Glutamatergic neuron (in vitro differentiated cells): Measurements from ENCODE around the gene LMAN1L. TPM values are rescaled to one million over a fixed set of nuclear protein-coding genes. Genes with fewer than 3 reads are reported as not detected.

ENCODE experiments used
- DNase-seq: peaks from one replicate; pipeline ENCODE4 v3.0.0; 2022
- H3K27ac Mint-ChIP-seq: one replicate; pipeline ENCODE4 v1.8.0; 2020; ENCODE audit warnings: mild to moderate bottlenecking, mixed read lengths, inconsistent platforms; ENCODE audit not compliant: unreplicated experiment
- H3K27me3 Mint-ChIP-seq: one replicate; pipeline ENCODE4 v1.8.0; 2020; ENCODE audit warnings: mild to moderate bottlenecking, moderate library complexity, mixed read lengths, inconsistent platforms; ENCODE audit not compliant: unreplicated experiment
- H3K36me3 Mint-ChIP-seq: one replicate; pipeline ENCODE4 v1.8.0; 2020; ENCODE audit warnings: mild to moderate bottlenecking, mixed read lengths, inconsistent platforms; ENCODE audit not compliant: unreplicated experiment
- H3K4me1 Mint-ChIP-seq: one replicate; pipeline ENCODE4 v1.8.0; 2020; ENCODE audit warnings: mild to moderate bottlenecking, low read depth, mixed read lengths, inconsistent platforms; ENCODE audit not compliant: unreplicated experiment
- H3K4me3 Mint-ChIP-seq: one replicate; pipeline ENCODE4 v1.8.0; 2020; ENCODE audit warnings: mild to moderate bottlenecking, mixed read lengths, inconsistent platforms; ENCODE audit not compliant: unreplicated experiment
- H3K9me3 Mint-ChIP-seq: one replicate; pipeline ENCODE4 v1.8.0; 2020; ENCODE audit warnings: mild to moderate bottlenecking, moderate library complexity, mixed read lengths, inconsistent platforms; ENCODE audit not compliant: unreplicated experiment
- CTCF ChIP-seq: fragments of 200-600 bp; sonication (generic); IDR thresholded peaks from one replicate; pipeline ENCODE4 v1.5.0; 2021; ENCODE audit not compliant: partially characterized antibody, unreplicated experiment
- total RNA-seq: library from RNA; stranded (reverse); fragmentation: NEBNext Ultra II Directional; extraction: Animal tissue kit (Norgen Biotek cat#: 25700); gene quantifications from one replicate; pipeline ENCODE4 v1.2.1, GENCODE V29; 2021; ENCODE audit not compliant: unreplicated experiment

Gene LMAN1L
- total RNA-seq, 1 donor from 2014 or later: not detected

GRCh38 chr15:74843891-74844299 lies 31.3 kb downstream of the LMAN1L start:
- Mint-ChIP-seq H3K9me3 (peaks cover 6% of the 10 kb centered on the region), H3K4me3 (no peak overlapping the region), H3K27ac (no peak overlapping the region), H3K4me1 (peaks cover 7% of the 10 kb centered on the region), H3K27me3 (peaks cover 12% of the 10 kb centered on the region), H3K36me3 (no peaks in the 10 kb centered on the region)
- DNase-seq: no peak
- no peak for TF ChIP-seq CTCF

GRCh38 chr15:74844319-74845207 lies 31.9 kb downstream of the LMAN1L start:
- Mint-ChIP-seq H3K4me1 (peaks cover 7% of the 10 kb centered on the region), H3K9me3 (peaks cover 6% of the 10 kb centered on the region), H3K27ac (peak overlapping the region; percentile 28), H3K27me3 (peaks cover 12% of the 10 kb centered on the region), H3K4me3 (no peak overlapping the region), H3K36me3 (no peaks in the 10 kb centered on the region)
- no peak for DNase-seq
- no peak for TF ChIP-seq CTCF

- TF ChIP-seq CTCF: no peak
- Mint-ChIP-seq H3K27ac (no peak overlapping the region), H3K4me1 (peaks cover 7% of the 10 kb centered on the region), H3K4me3 (no peak overlapping the region), H3K27me3 (peaks cover 12% of the 10 kb centered on the region), H3K9me3 (peaks cover 6% of the 10 kb centered on the region), H3K36me3 (no peaks in the 10 kb centered on the region)
- DNase-seq: no peak
Measured at GRCh38 chr15:74845208-74845568, 32.6 kb downstream of the LMAN1L start.

- no peaks in the 10 kb centered on the region for H3K36me3 Mint-ChIP-seq
- H3K4me3 Mint-ChIP-seq: no peak overlapping the region
- H3K4me1 Mint-ChIP-seq: peaks cover 7% of the 10 kb centered on the region
- DNase-seq: no peak
- peaks cover 6% of the 10 kb centered on the region for H3K9me3 Mint-ChIP-seq
- H3K27me3 Mint-ChIP-seq: peaks cover 12% of the 10 kb centered on the region
- H3K27ac Mint-ChIP-seq: no peak overlapping the region
- TF ChIP-seq CTCF: no peak
Measured at GRCh38 chr15:74845581-74845980, 32.9 kb downstream of the LMAN1L start.

GRCh38 chr15:74847432-74847831 lies 34.8 kb downstream of the LMAN1L start:
- DNase-seq: no peak
- H3K27me3 Mint-ChIP-seq: peaks cover 6% of the 10 kb centered on the region
- TF ChIP-seq CTCF: no peak
- no peak overlapping the region for H3K4me3 Mint-ChIP-seq
- peaks cover 3% of the 10 kb centered on the region for H3K4me1 Mint-ChIP-seq
- H3K36me3 Mint-ChIP-seq: no peaks in the 10 kb centered on the region
- H3K27ac Mint-ChIP-seq: peak overlapping the region; percentile 38
- H3K9me3 Mint-ChIP-seq: peaks cover 3% of the 10 kb centered on the region
